Measurements from ENCODE around the gene ERF. TPM values are rescaled to one million over a fixed set of nuclear protein-coding genes. Genes with fewer than 3 reads are reported as not detected.
A peak's percentile ranks its signal among the peaks of the same experiment; 100 is the strongest.

ERF gene
- total RNA-seq, 1 donor from 2014 or later, result 33.5 TPM

- peak overlapping the region; percentile 99 for H3K27ac ChIP-seq (replicated peaks)
- H3K9me3 ChIP-seq (replicated peaks), result no peaks in the 10 kb centered on the region
- H3K27me3 ChIP-seq (ENCODE audit: low read depth), result no peaks in the 10 kb centered on the region
- H3K4me3 ChIP-seq, result peak overlapping the region; percentile 97
- intact Hi-C loops (cut with micrococcal nuclease), result no loop called here
- peaks cover 58% of the 10 kb centered on the region for H3K4me1 ChIP-seq
- peak; percentile 69 for DNase-seq
- no peak for TF ChIP-seq CTCF (IDR thresholded peaks at IDR 0.05; ENCODE audit: borderline replicate concordance)
- no peaks in the 10 kb centered on the region for H3K36me3 ChIP-seq
Measured at GRCh38 chr19:42255766-42256745, 1.1 kb upstream of the ERF start.

GRCh38 chr19:42254089-42254849 is 659 bp downstream of the ERF start:
- Histone ChIP-seq H3K27ac (replicated peaks) (peak overlapping the region; percentile 99), H3K9me3 (replicated peaks) (no peaks in the 10 kb centered on the region), H3K4me1 (peaks cover 76% of the 10 kb centered on the region), H3K4me3 (peak overlapping the region; percentile 97), H3K36me3 (peaks cover 9% of the 10 kb centered on the region), H3K27me3 (ENCODE audit: low read depth) (no peaks in the 10 kb centered on the region)
- intact Hi-C loops (cut with micrococcal nuclease), result loop anchor here (5.0 kb wide), 1 partner anchor 33 kb away; no protein-coding TSS in a partner anchor
- DNase-seq, result peak; percentile 79
- TF ChIP-seq CTCF (IDR thresholded peaks at IDR 0.05; ENCODE audit: borderline replicate concordance), result peak; percentile 28

- intact Hi-C loops (cut with micrococcal nuclease), result loop anchor here (5.0 kb wide), 1 partner anchor 34 kb away; no protein-coding TSS in a partner anchor
Measured at GRCh38 chr19:42253245-42254088, 1.5 kb downstream of the ERF start.

GRCh38 chr19:42252365-42253244 is 2.3 kb downstream of the ERF start:
- peak; percentile 46 for DNase-seq
- Histone ChIP-seq H3K4me1 (peaks cover 92% of the 10 kb centered on the region), H3K4me3 (peak overlapping the region; percentile 97), H3K27ac (replicated peaks) (peak overlapping the region; percentile 99), H3K36me3 (peaks cover 20% of the 10 kb centered on the region), H3K9me3 (replicated peaks) (no peaks in the 10 kb centered on the region), H3K27me3 (ENCODE audit: low read depth) (no peaks in the 10 kb centered on the region)
- no peak for TF ChIP-seq CTCF (IDR thresholded peaks at IDR 0.05; ENCODE audit: borderline replicate concordance)
- intact Hi-C loops (cut with micrococcal nuclease), result loop anchor here (5.0 kb wide), 1 partner anchor 35 kb away; no protein-coding TSS in a partner anchor

More at GRCh38 chr19:42253245-42254088, 1.5 kb downstream of the ERF start:
- no peaks in the 10 kb centered on the region for H3K27me3 ChIP-seq (ENCODE audit: low read depth)
- peaks cover 17% of the 10 kb centered on the region for H3K36me3 ChIP-seq
- no peak for TF ChIP-seq CTCF (IDR thresholded peaks at IDR 0.05; ENCODE audit: borderline replicate concordance)
- peak overlapping the region; percentile 99 for H3K27ac ChIP-seq (replicated peaks)
- H3K4me1 ChIP-seq, result peaks cover 84% of the 10 kb centered on the region
- H3K4me3 ChIP-seq, result peak overlapping the region; percentile 97
- H3K9me3 ChIP-seq (replicated peaks), result no peaks in the 10 kb centered on the region
- DNase-seq, result peak; percentile 65
